Activated naive CD4-positive, alpha-beta T cell treated with anti-CD3 and anti-CD28 coated beads, Interleukin-2, amount 10 ng/mL, durations not matched to agents 7 days and 5 days (primary cell): Measurements from ENCODE around the gene NUCB1.
A peak's percentile ranks its signal among the peaks of the same experiment; 100 is the strongest.
"Not testable (repeated sequence)": the region's sequence is repeated elsewhere in the genome, so short reads cannot be mapped to it uniquely, and the experiment has no call there.

Experiments used
- CTCF ChIA-PET: fragments of 350-600 bp; sonication (Branson Sonifier 250); formaldehyde crosslinking; loops from one replicate; lab custom pipeline; 2021; ENCODE audit warnings: antibody characterized with exemption; lab: Charles Lee
- DNase-seq: peaks from one replicate; pipeline ENCODE4 v3.0.0-alpha.2; 2020
- H3K27ac Mint-ChIP-seq: one replicate; pipeline ENCODE4 v1.8.0; 2021; ENCODE audit warnings: mild to moderate bottlenecking, moderate library complexity, mixed read lengths
- H3K27me3 Mint-ChIP-seq: one replicate; pipeline ENCODE4 v1.8.0; 2021; ENCODE audit warnings: mild to moderate bottlenecking, mixed read lengths
- H3K36me3 Mint-ChIP-seq: one replicate; pipeline ENCODE4 v1.8.0; 2021; ENCODE audit warnings: mixed read lengths
- H3K4me1 Mint-ChIP-seq: one replicate; pipeline ENCODE4 v1.8.0; 2021; ENCODE audit warnings: mixed read lengths
- H3K4me3 Mint-ChIP-seq: one replicate; pipeline ENCODE4 v1.8.0; 2021; ENCODE audit warnings: mild to moderate bottlenecking, moderate library complexity, mixed read lengths
- H3K9me3 Mint-ChIP-seq: one replicate; pipeline ENCODE4 v1.8.0; 2021; ENCODE audit warnings: mixed read lengths

The NUCB1 gene

GRCh38 chr19:48881741-48882657 lies 18.1 kb upstream of the NUCB1 start:
- CTCF ChIA-PET, result interaction anchor here (1.1 kb wide), 1 partner anchor 18 kb away, joined by 3 read pairs; the partner anchor contains the start of gene NUCB1
- DNase-seq, result no peak
- Mint-ChIP-seq H3K4me3 (no peak overlapping the region), H3K9me3 (peaks cover 3% of the 10 kb centered on the region), H3K4me1 (peaks cover 18% of the 10 kb centered on the region), H3K36me3 (peaks cover 14% of the 10 kb centered on the region), H3K27me3 (no peaks in the 10 kb centered on the region), H3K27ac (no peak overlapping the region)

GRCh38 chr19:48883726-48884125 lies 16.4 kb upstream of the NUCB1 start:
- H3K27me3 Mint-ChIP-seq, result peaks cover 1% of the 10 kb centered on the region
- peaks cover 1% of the 10 kb centered on the region for H3K4me1 Mint-ChIP-seq
- H3K9me3 Mint-ChIP-seq, result peaks cover 3% of the 10 kb centered on the region
- H3K36me3 Mint-ChIP-seq, result peaks cover 7% of the 10 kb centered on the region
- H3K4me3 Mint-ChIP-seq, result no peak overlapping the region
- CTCF ChIA-PET, result no interaction called here
- no peak overlapping the region for H3K27ac Mint-ChIP-seq
- DNase-seq, result no peak

DNA sequence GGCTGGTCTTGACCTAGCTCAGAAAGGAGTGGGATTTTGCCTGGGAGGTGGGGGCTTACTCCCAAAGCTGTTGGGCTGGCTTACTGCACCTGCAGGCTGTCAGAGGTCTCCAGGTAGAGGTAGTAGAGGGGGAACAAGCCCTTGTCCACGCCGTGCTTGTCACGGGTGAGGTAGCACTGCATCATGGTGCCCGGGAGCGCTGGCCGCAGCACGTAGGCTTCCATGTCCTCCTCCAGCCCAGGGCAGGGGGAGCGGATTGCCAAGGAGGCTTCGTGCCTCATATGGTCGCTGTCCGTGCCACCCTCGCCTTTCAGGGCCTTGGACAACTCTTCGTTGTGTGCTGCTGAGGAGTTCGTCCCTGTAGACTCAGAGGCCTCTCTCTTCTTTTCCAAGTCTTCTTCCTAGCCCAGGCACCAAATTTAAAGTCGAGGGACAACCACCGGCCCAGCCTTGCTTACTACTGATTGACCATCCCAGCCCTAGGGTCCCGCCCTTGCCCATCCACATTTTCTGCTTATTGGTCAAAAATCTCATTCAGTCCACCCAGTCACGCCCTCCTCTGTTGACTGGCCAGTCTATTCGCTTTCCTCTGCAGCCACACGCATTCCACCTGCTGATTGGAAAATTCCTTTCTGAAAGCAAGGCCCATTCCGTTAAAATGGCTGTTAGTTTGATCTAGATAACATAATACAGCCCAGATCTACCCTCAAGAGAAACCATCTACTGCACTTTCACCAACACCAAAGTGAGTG lies 12.1 kb upstream of the NUCB1 start:
- H3K36me3 Mint-ChIP-seq, result peaks cover 3% of the 10 kb centered on the region
- CTCF ChIA-PET, result no interaction called here
- H3K4me1 Mint-ChIP-seq, result no peaks in the 10 kb centered on the region
- H3K27me3 Mint-ChIP-seq, result peaks cover 21% of the 10 kb centered on the region
- no peak for DNase-seq
- no peak overlapping the region for H3K4me3 Mint-ChIP-seq
- H3K9me3 Mint-ChIP-seq, result no peaks in the 10 kb centered on the region
- H3K27ac Mint-ChIP-seq, result no peak overlapping the region

GRCh38 chr19:48889496-48889895 lies 10.6 kb upstream of the NUCB1 start:
- H3K4me1 Mint-ChIP-seq, result not testable (repeated sequence)

DNA sequence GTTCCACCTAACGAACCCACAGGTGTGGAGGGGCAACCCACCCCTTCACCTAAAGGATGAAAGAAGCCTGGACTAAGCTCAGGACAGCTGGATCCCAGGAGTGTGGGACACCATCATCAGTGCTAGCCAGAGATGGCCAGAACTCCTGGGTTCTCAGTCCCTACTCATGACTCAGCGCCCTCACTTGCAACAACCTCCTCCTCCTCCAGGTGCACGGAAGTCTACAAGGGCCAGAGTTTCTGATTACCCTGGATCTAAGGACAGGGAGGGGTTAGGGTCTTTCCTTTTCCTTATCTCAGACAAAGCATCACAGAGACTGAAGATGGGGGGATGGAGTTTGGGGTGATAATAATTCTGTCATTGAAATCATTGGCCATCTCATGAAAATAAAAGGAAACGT lies 9.6 kb upstream of the NUCB1 start:
- CTCF ChIA-PET, result no interaction called here
- peaks cover 6% of the 10 kb centered on the region for H3K4me1 Mint-ChIP-seq
- H3K36me3 Mint-ChIP-seq, result no peaks in the 10 kb centered on the region

More at GRCh38 chr19:48889496-48889895, 10.6 kb upstream of the NUCB1 start:
- H3K4me3 Mint-ChIP-seq, H3K9me3 Mint-ChIP-seq, DNase-seq, CTCF ChIA-PET, H3K36me3 Mint-ChIP-seq, H3K27ac Mint-ChIP-seq: not testable (repeated sequence)
- peaks cover 32% of the 10 kb centered on the region for H3K27me3 Mint-ChIP-seq

DNA sequence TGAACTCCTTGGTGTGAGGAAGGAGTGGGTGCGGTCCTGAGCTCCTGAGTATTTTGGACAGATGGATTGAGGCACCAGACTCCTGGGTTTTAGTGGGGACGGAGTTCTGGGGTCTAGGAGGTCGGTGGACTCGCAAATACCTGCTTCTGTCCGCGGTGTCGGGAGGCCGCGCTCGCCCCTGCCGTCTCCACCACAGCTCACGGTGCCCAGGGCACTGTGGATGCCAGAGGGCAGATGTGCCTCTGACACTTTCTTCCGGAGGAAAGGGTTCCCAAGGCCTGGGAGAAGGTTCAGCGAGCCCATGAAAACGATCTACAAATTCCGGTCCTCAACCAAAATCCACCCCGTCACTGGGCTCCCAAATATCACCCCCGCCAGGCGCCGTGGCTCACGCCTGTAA lies 4.9 kb upstream of the NUCB1 start:
- H3K27ac Mint-ChIP-seq, result no peak overlapping the region
- peaks cover 20% of the 10 kb centered on the region for H3K4me1 Mint-ChIP-seq
- no peaks in the 10 kb centered on the region for H3K9me3 Mint-ChIP-seq
- CTCF ChIA-PET, result no interaction called here
- H3K27me3 Mint-ChIP-seq, result peaks cover 60% of the 10 kb centered on the region
- H3K4me3 Mint-ChIP-seq, result no peak overlapping the region
- H3K36me3 Mint-ChIP-seq, result peaks cover 1% of the 10 kb centered on the region
- DNase-seq, result no peak

More for the DNA sequence above, 9.6 kb upstream of the NUCB1 start:
- Mint-ChIP-seq H3K4me3 (no peak overlapping the region), H3K27ac (no peak overlapping the region), H3K9me3 (no peaks in the 10 kb centered on the region), H3K27me3 (peaks cover 42% of the 10 kb centered on the region)
- no peak for DNase-seq

DNA sequence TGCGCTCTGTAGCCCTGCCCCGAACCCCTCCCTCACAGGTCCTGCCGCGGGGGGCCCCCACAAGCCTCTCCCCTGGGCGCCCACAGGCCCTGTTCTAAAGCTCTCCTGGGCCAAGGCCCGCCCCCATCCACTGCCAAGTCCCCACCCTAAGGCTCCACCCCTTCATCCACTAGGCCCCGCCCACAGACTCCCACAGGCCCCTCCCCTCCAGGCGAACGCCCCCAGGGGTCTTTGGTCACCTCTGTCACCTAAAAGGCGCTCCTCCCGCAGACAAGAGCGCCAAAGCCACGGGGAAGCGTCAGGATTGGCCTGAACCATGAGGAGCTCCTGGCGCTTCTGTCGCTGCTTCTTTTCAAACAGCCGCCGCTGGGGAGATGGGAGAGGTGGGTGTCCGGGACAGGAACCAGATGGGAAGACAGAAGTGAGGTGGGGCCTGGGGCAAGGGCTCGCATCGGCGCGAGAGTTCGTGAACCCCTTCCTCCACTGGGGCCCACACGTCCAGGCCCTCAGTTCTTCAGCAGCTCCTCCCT lies 3.9 kb upstream of the NUCB1 start:
- DNase-seq, result peak; percentile 56
- Mint-ChIP-seq H3K4me1 (peaks cover 24% of the 10 kb centered on the region), H3K9me3 (no peaks in the 10 kb centered on the region), H3K27me3 (peaks cover 55% of the 10 kb centered on the region), H3K27ac (no peak overlapping the region), H3K4me3 (no peak overlapping the region), H3K36me3 (peaks cover 7% of the 10 kb centered on the region)
- CTCF ChIA-PET, result no interaction called here

GRCh38 chr19:48897181-48897580 lies 2.9 kb upstream of the NUCB1 start:
- CTCF ChIA-PET, result no interaction called here
- Mint-ChIP-seq H3K9me3 (no peaks in the 10 kb centered on the region), H3K4me3 (no peak overlapping the region), H3K36me3 (peaks cover 14% of the 10 kb centered on the region), H3K27me3 (peaks cover 51% of the 10 kb centered on the region), H3K4me1 (peaks cover 33% of the 10 kb centered on the region), H3K27ac (no peak overlapping the region)
- no peak for DNase-seq

GRCh38 chr19:48899386-48899749 lies 744 bp upstream of the NUCB1 start:
- not testable (repeated sequence) for H3K4me3 Mint-ChIP-seq, DNase-seq, H3K9me3 Mint-ChIP-seq
- H3K27ac Mint-ChIP-seq, result peak overlapping the region; percentile 76
- H3K4me1 Mint-ChIP-seq, result peaks cover 43% of the 10 kb centered on the region
- peaks cover 32% of the 10 kb centered on the region for H3K27me3 Mint-ChIP-seq
- H3K36me3 Mint-ChIP-seq, result peaks cover 26% of the 10 kb centered on the region
- CTCF ChIA-PET, result interaction anchor here (0.7 to 1.5 kb wide), 4 partner anchors 55 to 254 kb away, joined by 3 to 4 read pairs (median 4); no protein-coding TSS in a partner anchor

DNA sequence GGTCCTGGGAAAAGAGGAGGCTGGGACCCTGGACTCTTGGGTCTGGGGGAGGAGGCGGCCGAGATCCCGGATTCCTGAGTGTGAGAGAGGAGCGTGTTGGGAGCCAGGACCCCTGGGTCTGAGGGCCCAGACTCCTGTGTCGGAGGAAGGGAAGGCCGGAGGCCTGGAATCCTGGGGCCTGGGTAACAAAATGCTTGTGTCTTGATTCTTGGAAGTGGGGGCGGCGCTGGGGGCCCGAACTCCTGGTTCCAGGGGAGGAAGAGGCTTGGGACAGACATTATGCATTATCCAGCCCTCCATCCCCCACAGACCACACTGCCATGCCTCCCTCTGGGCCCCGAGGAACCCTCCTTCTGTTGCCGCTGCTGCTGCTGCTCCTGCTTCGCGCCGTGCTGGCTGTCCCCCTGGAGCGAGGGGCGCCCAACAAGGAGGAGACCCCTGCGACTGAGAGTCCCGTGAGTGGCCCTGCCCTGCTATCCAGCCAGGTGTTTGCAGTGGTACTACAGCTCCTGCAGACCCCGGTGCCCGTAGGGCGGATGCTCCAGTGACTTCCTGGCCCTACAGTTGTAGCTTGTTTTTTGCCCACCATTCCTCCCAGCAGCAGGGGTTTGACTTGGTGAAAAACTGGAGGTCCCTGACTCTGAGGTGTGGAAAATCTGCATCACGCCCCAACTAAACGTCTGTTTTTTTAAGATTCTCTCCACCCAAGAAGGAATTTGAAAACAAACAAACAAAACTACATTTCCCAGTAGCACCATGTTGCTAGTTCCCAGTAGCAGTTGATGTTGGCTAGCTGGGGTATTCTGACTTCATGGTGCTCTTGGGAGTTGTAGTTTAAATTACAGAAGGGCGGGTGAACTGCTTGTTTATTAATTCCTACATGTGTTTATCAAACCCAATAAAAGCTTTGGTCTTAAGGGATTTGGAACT lies 630 bp downstream of the NUCB1 start:
- peak overlapping the region; percentile 97 for H3K27ac Mint-ChIP-seq
- H3K27me3 Mint-ChIP-seq, result peaks cover 19% of the 10 kb centered on the region
- peak overlapping the region; percentile 96 for H3K4me3 Mint-ChIP-seq
- peaks cover 39% of the 10 kb centered on the region for H3K36me3 Mint-ChIP-seq
- DNase-seq, result peak; percentile 42
- H3K9me3 Mint-ChIP-seq, result no peaks in the 10 kb centered on the region
- CTCF ChIA-PET, result interaction anchor here (0.7 to 1.5 kb wide), 5 partner anchors 18 to 255 kb away, joined by 3 to 4 read pairs (median 3); no protein-coding TSS in a partner anchor
- peaks cover 35% of the 10 kb centered on the region for H3K4me1 Mint-ChIP-seq

- Mint-ChIP-seq H3K4me3 (peak overlapping the region; percentile 40), H3K4me1 (peaks cover 30% of the 10 kb centered on the region), H3K27ac (peak overlapping the region; percentile 64), H3K36me3 (peaks cover 46% of the 10 kb centered on the region)
- H3K9me3 Mint-ChIP-seq, CTCF ChIA-PET, DNase-seq, H3K27me3 Mint-ChIP-seq: not testable (repeated sequence)
Observed at GRCh38 chr19:48902291-48902690, 2.2 kb downstream of the NUCB1 start.

DNA sequence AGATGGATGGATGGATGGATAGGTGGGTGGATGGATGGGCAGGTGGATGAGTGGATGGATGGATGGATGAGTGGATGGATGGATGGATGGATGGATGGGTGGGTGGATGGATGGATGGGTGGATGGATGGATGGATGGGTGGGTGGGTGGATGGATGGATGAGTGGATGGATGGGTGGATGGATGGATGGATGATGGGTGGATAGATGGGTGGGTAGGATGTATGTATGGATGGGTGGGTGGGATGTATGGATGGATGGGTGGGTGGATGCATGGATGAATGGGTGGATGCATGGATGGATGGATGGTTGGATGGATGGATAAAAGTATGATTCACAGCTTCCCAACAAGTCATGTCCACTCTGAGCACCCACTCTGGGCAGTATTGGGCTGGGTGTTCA lies 3.7 kb downstream of the NUCB1 start:
- Mint-ChIP-seq H3K4me1 (peaks cover 33% of the 10 kb centered on the region), H3K36me3 (peaks cover 57% of the 10 kb centered on the region)
- H3K27ac Mint-ChIP-seq, CTCF ChIA-PET, H3K9me3 Mint-ChIP-seq, H3K4me3 Mint-ChIP-seq, H3K27me3 Mint-ChIP-seq, DNase-seq: not testable (repeated sequence)

- CTCF ChIA-PET, result interaction anchor here (0.9 kb wide), 1 partner anchor 63 kb away, joined by 3 read pairs; no protein-coding TSS in a partner anchor
- no peak for DNase-seq
- H3K27me3 Mint-ChIP-seq, result no peaks in the 10 kb centered on the region
- H3K9me3 Mint-ChIP-seq, result no peaks in the 10 kb centered on the region
- H3K4me1 Mint-ChIP-seq, result peaks cover 26% of the 10 kb centered on the region
- no peak overlapping the region for H3K4me3 Mint-ChIP-seq
- no peak overlapping the region for H3K27ac Mint-ChIP-seq
- H3K36me3 Mint-ChIP-seq, result peaks cover 61% of the 10 kb centered on the region
Observed at GRCh38 chr19:48905664-48906063, 5.6 kb downstream of the NUCB1 start.
